Neuronal stem cell (in vitro differentiated cells): ENCODE data around the gene CNGA4. TPM values are rescaled to one million over a fixed set of nuclear protein-coding genes. Genes with fewer than 3 reads are reported as not detected.

Source experiments
- DNase-seq: peaks from one replicate; pipeline ENCODE4 v3.0.0-alpha.2; 2013; ENCODE audit warnings: low spot score
- H2AFZ ChIP-seq: one replicate; pipeline ENCODE4 v1.6.1; 2013; ENCODE audit warnings: mild to moderate bottlenecking, low read length, inconsistent platforms
- H2AK5ac ChIP-seq: 2 replicates; pipeline ENCODE4 v1.6.1; 2013; ENCODE audit warnings: low read depth, mild to moderate bottlenecking, inconsistent platforms, low read length, moderate library complexity, mixed read lengths
- H2BK120ac ChIP-seq: 2 replicates; pipeline ENCODE4 v1.6.1; 2013; ENCODE audit warnings: low read depth, mild to moderate bottlenecking, inconsistent platforms, low read length, moderate library complexity, mixed read lengths
- H2BK12ac ChIP-seq: one replicate; pipeline ENCODE4 v1.6.1; 2013; ENCODE audit warnings: low read length, inconsistent platforms
- H2BK15ac ChIP-seq: 2 replicates; pipeline ENCODE4 v1.6.1; 2013; ENCODE audit warnings: mild to moderate bottlenecking, low read length, inconsistent platforms, mixed read lengths
- H2BK5ac ChIP-seq: one replicate; pipeline ENCODE4 v1.6.1; 2013; ENCODE audit warnings: inconsistent platforms, mild to moderate bottlenecking, low read length, moderate library complexity
- H3K14ac ChIP-seq: one replicate; pipeline ENCODE4 v1.6.1; 2013; ENCODE audit warnings: low read length, inconsistent platforms
- H3K18ac ChIP-seq: 2 replicates; pipeline ENCODE4 v1.6.1; 2013; ENCODE audit warnings: low read length, inconsistent platforms
- H3K23ac ChIP-seq: 2 replicates; pipeline ENCODE4 v1.6.1; 2013; ENCODE audit warnings: low read depth, mild to moderate bottlenecking, mixed read lengths, low read length, inconsistent platforms; ENCODE audit not compliant: poor library complexity
- H3K27ac ChIP-seq: replicated peaks from 3 replicates; pipeline ENCODE4 v1.5.1; 2013; ENCODE audit warnings: low read length, inconsistent platforms
- H3K27me3 ChIP-seq, 3 experiments: 2 replicates each; pipeline ENCODE4 v1.6.1; 2013; ENCODE audit warnings: low read length in 3 of 3, mild to moderate bottlenecking in 2 of 3, inconsistent platforms in 1 of 3, low read depth in 1 of 3, mixed read lengths in 1 of 3, moderate library complexity in 1 of 3; ENCODE audit not compliant: control insufficient read depth in 3 of 3, insufficient read depth in 3 of 3
- H3K36me3 ChIP-seq, 2 donors: replicated peaks in 1 of 2; 2 replicates each; pipeline ENCODE4 v1.6.1; 2013; ENCODE audit warnings: low read length in 2 of 2; ENCODE audit not compliant: control insufficient read depth in 2 of 2, insufficient read depth in 2 of 2
- H3K4ac ChIP-seq: 2 replicates; pipeline ENCODE4 v1.6.1; 2013; ENCODE audit warnings: inconsistent platforms, mild to moderate bottlenecking, low read length, moderate library complexity
- H3K4me1 ChIP-seq, 2 donors: 1 replicate in 1 of 2; 2 replicates in 1 of 2; pipeline ENCODE4 v1.6.1; 2013; ENCODE audit warnings: low read length in 2 of 2, low read depth in 1 of 2; ENCODE audit not compliant: control insufficient read depth in 2 of 2, insufficient read depth in 1 of 2
- H3K4me2 ChIP-seq: one replicate; pipeline ENCODE4 v1.6.1; 2013; ENCODE audit warnings: mild to moderate bottlenecking, low read length, inconsistent platforms; ENCODE audit not compliant: insufficient read depth, poor library complexity, severe bottlenecking
- H3K4me3 ChIP-seq, 2 donors: 2 replicates each; pipeline ENCODE4 v1.5.1; 2013; ENCODE audit warnings: low read length in 2 of 2, mild to moderate bottlenecking in 2 of 2, inconsistent platforms in 1 of 2, moderate library complexity in 1 of 2
- H3K79me1 ChIP-seq: one replicate; pipeline ENCODE4 v1.6.1; 2013; ENCODE audit warnings: low read depth, mild to moderate bottlenecking, inconsistent platforms, low read length, moderate library complexity
- H3K9ac ChIP-seq: one replicate; pipeline ENCODE4 v1.6.1; 2013; ENCODE audit warnings: mild to moderate bottlenecking, low read depth, low read length, inconsistent platforms; ENCODE audit not compliant: poor library complexity
- H3K9me3 ChIP-seq, 2 donors: replicated peaks in 1 of 2; 2 replicates each; pipeline versions ENCODE3 to v1.6.1; 2013; ENCODE audit warnings: low read length in 2 of 2, mild to moderate bottlenecking in 2 of 2, inconsistent platforms in 1 of 2, low read depth in 1 of 2, mixed read lengths in 1 of 2, moderate library complexity in 1 of 2; ENCODE audit not compliant: control insufficient read depth in 2 of 2, insufficient read depth in 1 of 2
- H4K8ac ChIP-seq: one replicate; pipeline ENCODE4 v1.6.1; 2013; ENCODE audit warnings: low read depth, mild to moderate bottlenecking, inconsistent platforms, low read length, moderate library complexity
- H4K91ac ChIP-seq: one replicate; pipeline ENCODE4 v1.6.1; 2013; ENCODE audit warnings: low read length, low read depth, mild to moderate bottlenecking, inconsistent platforms; ENCODE audit not compliant: poor library complexity
- WGBS, 2 donors: extraction: QIAGEN DNeasy Blood & Tissue Kit; methylation state at CpG; one replicate each; pipeline ENCODE4 v1.1.7; 2013; ENCODE audit warnings: missing lambda C conversion rate in 2 of 2, mixed read lengths in 1 of 2; ENCODE audit not compliant: insufficient read length in 2 of 2, insufficient replicate concordance in 1 of 2; ENCODE audit errors: extremely low coverage in 2 of 2; 5-methylcytosine and 5-hydroxymethylcytosine counted together
- polyA plus RNA-seq, 2 experiments: library from polyadenylated mRNA; stranded (reverse); fragments of 200-250 nt; gene quantifications; one replicate each; pipeline ENCODE4 v1.2.3, GENCODE V29; 2013

The CNGA4 gene
- 0.08 TPM for polyA plus RNA-seq (2013, experiment 1 of 2)
- polyA plus RNA-seq (2013, experiment 2 of 2): 0.06 TPM

- peak within 1 kb of the TSS; percentile 2 for H2AK5ac ChIP-seq
- DNase-seq: no peak
- no peak within 1 kb of the TSS for H3K4ac ChIP-seq
- no peak within 1 kb of the TSS for H3K18ac ChIP-seq
- H4K91ac ChIP-seq: peak within 1 kb of the TSS; percentile 57
- peak within 1 kb of the TSS; percentile 42 for H3K14ac ChIP-seq
- H3K23ac ChIP-seq: no peak within 1 kb of the TSS
- H3K36me3 ChIP-seq: no peaks in the 10 kb centered on the region
- peaks cover under 1 to 2% of the 10 kb centered on the region in 2 donors for H3K4me1 ChIP-seq
- H3K9me3 ChIP-seq: peaks cover 0 to 2% of the 10 kb centered on the region in 2 donors
- H2BK15ac ChIP-seq: peak within 1 kb of the TSS; percentile 42
- H3K27ac ChIP-seq: no peak within 1 kb of the TSS
- no peak within 1 kb of the TSS for H4K8ac ChIP-seq
- no CpG with 5 or more reads among the region's 1 CpG for WGBS, 2 donors
- H3K4me3 ChIP-seq: no peak within 1 kb of the TSS
- no peak within 1 kb of the TSS for H3K4me2 ChIP-seq
- H2BK12ac ChIP-seq: no peak within 1 kb of the TSS
- no peak within 1 kb of the TSS for H2AFZ ChIP-seq
- H3K9ac ChIP-seq: peak within 1 kb of the TSS; percentile 15
- peaks cover 3% of the 10 kb centered on the region for H3K79me1 ChIP-seq
- H3K27me3 ChIP-seq: peaks cover 0 to 11% (median 0%) of the 10 kb centered on the region in 3 experiments
- no peak within 1 kb of the TSS for H2BK5ac ChIP-seq
- H2BK120ac ChIP-seq: no peak within 1 kb of the TSS
Measured at GRCh38 chr11:6238902-6239301, at the start of gene CNGA4. CNGA4 (plus strand) TSS chr11:6239089; CDS start chr11:6239207, 118 bp downstream.

GRCh38 chr11:6191742-6192141, 47.1 kb upstream of the CNGA4 start:
- Histone ChIP-seq H4K8ac (no peak overlapping the region), H2BK5ac (no peak overlapping the region), H3K27ac (no peak overlapping the region), H3K14ac (no peak overlapping the region), H3K4me1 (peaks cover 0 to 2% of the 10 kb centered on the region in 2 donors), H2AFZ (no peak overlapping the region), H4K91ac (no peak overlapping the region), H3K4me2 (no peak overlapping the region), H2AK5ac (no peak overlapping the region), H3K23ac (no peak overlapping the region), H2BK15ac (no peak overlapping the region), H3K9me3 (no peaks in the 10 kb centered on the region), H3K18ac (no peak overlapping the region), H3K36me3 (no peaks in the 10 kb centered on the region), H2BK120ac (no peak overlapping the region), H3K4me3 (no peak overlapping the region), H3K79me1 (no peaks in the 10 kb centered on the region), H3K27me3 (peaks cover 0 to 5% (median 0%) of the 10 kb centered on the region in 3 experiments), H2BK12ac (no peak overlapping the region), H3K4ac (no peak overlapping the region), H3K9ac (no peak overlapping the region)
- no peak for DNase-seq

GRCh38 chr11:6194065-6194581, 44.8 kb upstream of the CNGA4 start:
- Histone ChIP-seq H3K79me1 (no peaks in the 10 kb centered on the region), H3K27me3 (peaks cover 0 to 5% (median 0%) of the 10 kb centered on the region in 3 experiments), H3K18ac (no peak overlapping the region), H3K27ac (no peak overlapping the region), H3K4me2 (no peak overlapping the region), H2BK15ac (no peak overlapping the region), H2AFZ (no peak overlapping the region), H2BK120ac (no peak overlapping the region), H3K4ac (no peak overlapping the region), H3K14ac (no peak overlapping the region), H2AK5ac (no peak overlapping the region), H3K4me3 (no peak overlapping the region), H4K91ac (no peak overlapping the region), H3K9ac (no peak overlapping the region), H3K23ac (no peak overlapping the region), H3K4me1 (peaks cover 0 to 2% of the 10 kb centered on the region in 2 donors), H3K36me3 (no peaks in the 10 kb centered on the region), H2BK5ac (no peak overlapping the region), H3K9me3 (no peaks in the 10 kb centered on the region), H2BK12ac (no peak overlapping the region), H4K8ac (no peak overlapping the region)
- no peak for DNase-seq
- no CpG with 5 or more reads among the region's 1 CpG for WGBS, 2 donors

- Histone ChIP-seq H3K4me1 (peaks cover 0 to 2% of the 10 kb centered on the region in 2 donors), H2BK15ac (no peak overlapping the region), H3K14ac (no peak overlapping the region), H2BK12ac (no peak overlapping the region), H2AFZ (no peak overlapping the region), H3K4me2 (no peak overlapping the region), H3K9me3 (no peaks in the 10 kb centered on the region), H3K79me1 (no peaks in the 10 kb centered on the region), H2BK120ac (no peak overlapping the region), H3K27ac (no peak overlapping the region), H3K9ac (no peak overlapping the region), H3K4ac (no peak overlapping the region), H4K91ac (no peak overlapping the region), H2AK5ac (no peak overlapping the region), H3K27me3 (peaks cover 0 to 5% (median 0%) of the 10 kb centered on the region in 3 experiments), H3K18ac (no peak overlapping the region), H3K36me3 (no peaks in the 10 kb centered on the region), H3K23ac (no peak overlapping the region), H3K4me3 (no peak overlapping the region), H4K8ac (no peak overlapping the region), H2BK5ac (no peak overlapping the region)
- no peak for DNase-seq
- no CpG with 5 or more reads among the region's 4 CpGs for WGBS, 2 donors
Measured at GRCh38 chr11:6196396-6196795, 42.5 kb upstream of the CNGA4 start.
